ENCODE results near the gene TCF25.

- no peak for TF ChIP-seq CTCF (IDR thresholded peaks at IDR 0.05)
- no peak for TF ChIP-seq POLR2A (IDR thresholded peaks at IDR 0.05)
Observed at GRCh38 chr16:89903908-89904515, 30.6 kb downstream of the TCF25 start.
